Keratinocyte (primary cell): Measurements from ENCODE around the gene NBEA. TPM values are rescaled to one million over a fixed set of nuclear protein-coding genes. Genes with fewer than 3 reads are reported as not detected.

ENCODE experiments used
- DNase-seq: peaks from one replicate; pipeline ENCODE4 v3.0.0-alpha.2; 2011; ENCODE audit warnings: low read depth, missing footprints, low spot score
- FAIRE-seq: peaks from 2 replicates; lab custom pipeline; 2011; peaks lifted over from hg19 to GRCh38; lab: Jason Lieb, UNC
- H2AFZ ChIP-seq: 2 replicates; pipeline ENCODE4 v1.6.0; 2012; ENCODE audit warnings: low read length, control low read depth, inconsistent platforms; ENCODE audit not compliant: control insufficient read depth
- H3K27ac ChIP-seq: 2 replicates; pipeline ENCODE4 v1.5.1; 2011; ENCODE audit warnings: low read length; ENCODE audit not compliant: control insufficient read depth, insufficient read depth
- H3K27me3 ChIP-seq: 3 replicates; pipeline ENCODE4 v1.6.0; 2011; ENCODE audit warnings: low read length; ENCODE audit not compliant: control insufficient read depth, insufficient read depth; ENCODE audit errors: extremely low read depth
- H3K36me3 ChIP-seq, 2 experiments: 2 replicates in 1 of 2; 3 replicates in 1 of 2; pipeline ENCODE4 v1.5.1; 2011; ENCODE audit warnings: low read length in 2 of 2, mild to moderate bottlenecking in 1 of 2; ENCODE audit not compliant: control insufficient read depth in 2 of 2, insufficient read depth in 2 of 2; ENCODE audit errors: extremely low read depth in 1 of 2
- H3K4me1 ChIP-seq: 3 replicates; pipeline ENCODE4 v1.5.1; 2011; ENCODE audit warnings: low read length; ENCODE audit not compliant: control insufficient read depth, insufficient read depth; ENCODE audit errors: extremely low read depth
- H3K4me2 ChIP-seq: 3 replicates; pipeline ENCODE4 v1.6.0; 2011; ENCODE audit warnings: low read depth, low read length; ENCODE audit not compliant: control insufficient read depth, insufficient read depth; ENCODE audit errors: extremely low read depth
- H3K4me3 ChIP-seq, 3 experiments: fragments of 200-600 bp in 1 of 3; sonication (generic) in 1 of 3; 2 replicates in 2 of 3; 3 replicates in 1 of 3; pipeline ENCODE4 v1.5.1; 2011 to 2016; ENCODE audit warnings: low read length in 3 of 3, mild to moderate bottlenecking in 3 of 3, control low read depth in 2 of 3, inconsistent platforms in 1 of 3, low read depth in 1 of 3, mixed read lengths in 1 of 3, mixed run types in 1 of 3, moderate library complexity in 1 of 3; ENCODE audit not compliant: control insufficient read depth in 2 of 3, insufficient read depth in 2 of 3; ENCODE audit errors: extremely low read depth in 1 of 3
- H3K79me2 ChIP-seq: 2 replicates; pipeline ENCODE4 v1.6.0; 2012; ENCODE audit warnings: low read length; ENCODE audit not compliant: control insufficient read depth, insufficient read depth
- H3K9ac ChIP-seq: 3 replicates; pipeline ENCODE4 v1.6.0; 2011; ENCODE audit warnings: low read length; ENCODE audit not compliant: control insufficient read depth, insufficient read depth; ENCODE audit errors: extremely low read depth
- H3K9me1 ChIP-seq: 3 replicates; pipeline ENCODE4 v1.6.0; 2011; ENCODE audit warnings: low read length; ENCODE audit not compliant: control insufficient read depth, insufficient read depth; ENCODE audit errors: extremely low read depth
- H3K9me3 ChIP-seq: 2 replicates; pipeline ENCODE4 v1.5.1; 2012; ENCODE audit warnings: low read depth, low read length; ENCODE audit not compliant: control insufficient read depth
- H4K20me1 ChIP-seq: 3 replicates; pipeline ENCODE4 v1.6.0; 2011; ENCODE audit warnings: low read length; ENCODE audit not compliant: control insufficient read depth, insufficient read depth; ENCODE audit errors: extremely low read depth
- EZH2 ChIP-seq: IDR thresholded peaks from one replicate; pipeline ENCODE4 v1.6.1; 2012; ENCODE audit warnings: inconsistent platforms, mild to moderate bottlenecking, low read length, moderate library complexity
- dilution Hi-C: fragments of 300-500 bp; cut with MboI; formaldehyde crosslinking; loops from one replicate; pipeline ENCODE4 v1.7.0; 2020; ENCODE audit warnings: low sequenced_read_pairs; ENCODE audit not compliant: extremely low pct_ligation_motif_present
- polyA plus RNA-seq, 5 experiments: library from polyadenylated mRNA; depleted of rRNA in 3 of 5; stranded (reverse) in 3 of 5; stranded (forward) in 1 of 5; unstranded in 1 of 5; fragments of >200 nt; gene quantifications; 1 replicate in 1 of 5; 2 replicates in 3 of 5; 3 replicates in 1 of 5; pipeline versions ENCODE4 v1.2.1 to v1.2.3, GENCODE V29; 2011 to 2012; ENCODE audit warnings: missing spikeins in 2 of 5, low read depth in 1 of 5, low replicate concordance in 1 of 5
- TF ChIP-seq, protein P1 (sequence below), 3 experiments: IDR thresholded peaks in 1 of 3; conservative IDR thresholded peaks in 1 of 3; optimal IDR thresholded peaks in 1 of 3; 2 replicates in 2 of 3; 3 replicates in 1 of 3; pipeline versions ENCODE3 to v1.5.1; 2011; ENCODE audit warnings: low read length in 3 of 3, mild to moderate bottlenecking in 3 of 3, moderate library complexity in 2 of 3, control low read depth in 1 of 3, inconsistent platforms in 1 of 3; ENCODE audit not compliant: insufficient read depth in 2 of 3; ENCODE audit errors: extremely low read depth in 1 of 3

The NBEA gene
- polyA plus RNA-seq, 1 donor (not counting 4 experiments of a cell fraction or from before 2014, with no cell fraction given): 0.05 TPM

DNA sequence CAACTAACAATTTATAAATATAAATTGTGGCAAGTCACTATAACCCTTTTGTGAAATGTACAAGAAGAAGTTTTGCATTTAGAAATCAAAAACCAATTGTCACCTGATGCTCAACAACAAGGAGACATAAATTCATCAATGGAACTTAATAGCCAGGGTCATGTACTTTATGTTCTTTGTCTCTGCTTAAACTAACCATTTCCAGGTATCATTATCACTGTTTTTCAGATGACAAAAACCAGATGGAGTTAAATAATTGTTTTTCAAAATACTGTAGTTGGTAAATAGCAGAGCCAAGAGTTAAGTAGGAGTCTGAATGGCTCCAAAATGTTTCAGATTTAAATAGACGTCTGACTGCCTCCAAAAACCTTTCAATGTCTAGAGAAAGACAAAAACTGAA is 606.7 kb downstream of the NBEA start:
- Histone ChIP-seq H3K27me3 (no peaks in the 10 kb centered on the region), H4K20me1 (no peaks in the 10 kb centered on the region), H3K79me2 (no peaks in the 10 kb centered on the region), H3K9ac (no peak overlapping the region), H3K4me2 (no peak overlapping the region), H2AFZ (no peak overlapping the region), H3K4me1 (peaks cover 3% of the 10 kb centered on the region), H3K27ac (no peak overlapping the region), H3K9me1 (no peaks in the 10 kb centered on the region), H3K36me3 (no peaks in the 10 kb centered on the region), H3K4me3 (no peak overlapping the region), H3K9me3 (no peaks in the 10 kb centered on the region)
- dilution Hi-C loops: no loop called here
- DNase-seq (no peak), FAIRE-seq (no peak)
- TF ChIP-seq, protein P1, sequence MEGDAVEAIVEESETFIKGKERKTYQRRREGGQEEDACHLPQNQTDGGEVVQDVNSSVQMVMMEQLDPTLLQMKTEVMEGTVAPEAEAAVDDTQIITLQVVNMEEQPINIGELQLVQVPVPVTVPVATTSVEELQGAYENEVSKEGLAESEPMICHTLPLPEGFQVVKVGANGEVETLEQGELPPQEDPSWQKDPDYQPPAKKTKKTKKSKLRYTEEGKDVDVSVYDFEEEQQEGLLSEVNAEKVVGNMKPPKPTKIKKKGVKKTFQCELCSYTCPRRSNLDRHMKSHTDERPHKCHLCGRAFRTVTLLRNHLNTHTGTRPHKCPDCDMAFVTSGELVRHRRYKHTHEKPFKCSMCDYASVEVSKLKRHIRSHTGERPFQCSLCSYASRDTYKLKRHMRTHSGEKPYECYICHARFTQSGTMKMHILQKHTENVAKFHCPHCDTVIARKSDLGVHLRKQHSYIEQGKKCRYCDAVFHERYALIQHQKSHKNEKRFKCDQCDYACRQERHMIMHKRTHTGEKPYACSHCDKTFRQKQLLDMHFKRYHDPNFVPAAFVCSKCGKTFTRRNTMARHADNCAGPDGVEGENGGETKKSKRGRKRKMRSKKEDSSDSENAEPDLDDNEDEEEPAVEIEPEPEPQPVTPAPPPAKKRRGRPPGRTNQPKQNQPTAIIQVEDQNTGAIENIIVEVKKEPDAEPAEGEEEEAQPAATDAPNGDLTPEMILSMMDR (optimal IDR thresholded peaks at IDR 0.05 in 1 of 3, IDR thresholded peaks at IDR 0.05 in 1 of 3, conservative IDR thresholded peaks at IDR 0.05 in 1 of 3; ENCODE audit: extremely low read depth in 1 of 3, insufficient read depth in 2 of 3, low read length in 3 of 3): no peak
- no peak for TF ChIP-seq EZH2

DNA sequence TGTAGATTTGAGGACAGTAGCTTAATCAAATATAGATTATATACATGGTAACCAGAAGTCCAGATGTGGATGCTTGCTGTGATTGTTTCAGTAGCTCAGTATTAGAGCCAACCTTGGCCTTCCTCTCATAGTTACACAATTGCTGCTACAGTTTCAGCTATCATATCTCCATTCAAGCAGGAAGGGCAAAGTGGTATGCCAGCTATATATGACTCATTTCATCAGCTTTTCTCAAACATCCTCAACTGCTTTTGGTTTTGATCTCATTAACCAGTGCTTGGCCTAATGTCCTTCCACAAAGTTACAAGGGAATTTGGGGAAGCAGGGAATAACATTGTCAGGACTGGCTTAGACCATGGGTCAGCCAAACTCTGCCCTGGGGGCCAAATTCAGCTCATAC is 607.4 kb downstream of the NBEA start:
- TF ChIP-seq EZH2: no peak
- TF ChIP-seq, protein P1 (optimal IDR thresholded peaks at IDR 0.05 in 1 of 3, IDR thresholded peaks at IDR 0.05 in 1 of 3, conservative IDR thresholded peaks at IDR 0.05 in 1 of 3; ENCODE audit: extremely low read depth in 1 of 3, insufficient read depth in 2 of 3, low read length in 3 of 3): no peak
- FAIRE-seq (peak; percentile 5), DNase-seq (no peak)
- no peaks in the 10 kb centered on the region for H3K9me3 ChIP-seq
- H3K4me3 ChIP-seq: no peak overlapping the region
- no peaks in the 10 kb centered on the region for H3K9me1 ChIP-seq
- H4K20me1 ChIP-seq: no peaks in the 10 kb centered on the region
- H3K27me3 ChIP-seq: no peaks in the 10 kb centered on the region
- H3K36me3 ChIP-seq: no peaks in the 10 kb centered on the region
- no peak overlapping the region for H2AFZ ChIP-seq
- no peak overlapping the region for H3K27ac ChIP-seq
- dilution Hi-C loops: no loop called here
- no peak overlapping the region for H3K9ac ChIP-seq
- H3K4me2 ChIP-seq: no peak overlapping the region
- H3K4me1 ChIP-seq: peaks cover 3% of the 10 kb centered on the region
- H3K79me2 ChIP-seq: no peaks in the 10 kb centered on the region
